Sigmoid colon (tissue), 3 donors: ENCODE data around the gene UNC5A.

Experiments used
- POLR2A ChIP-seq, 2 donors: fragments of 450-650 bp; IDR thresholded peaks; one replicate each; pipeline ENCODE4 v1.6.1; 2016; ENCODE audit warnings: antibody characterized with exemption in 2 of 2, mild to moderate bottlenecking in 2 of 2, moderate library complexity in 2 of 2
- TF ChIP-seq, protein P1 (sequence below), 4 experiments: fragments of 450-650 bp in 3 of 4; fragments of 200-600 bp in 1 of 4; IDR thresholded peaks; one replicate each; pipeline ENCODE4 v1.5.1; 2016 to 2019; ENCODE audit warnings: antibody characterized with exemption in 4 of 4, mild to moderate bottlenecking in 3 of 4, moderate library complexity in 2 of 4

- no peak for TF ChIP-seq POLR2A (IDR thresholded peaks at IDR 0.05)
- TF ChIP-seq, protein P1, sequence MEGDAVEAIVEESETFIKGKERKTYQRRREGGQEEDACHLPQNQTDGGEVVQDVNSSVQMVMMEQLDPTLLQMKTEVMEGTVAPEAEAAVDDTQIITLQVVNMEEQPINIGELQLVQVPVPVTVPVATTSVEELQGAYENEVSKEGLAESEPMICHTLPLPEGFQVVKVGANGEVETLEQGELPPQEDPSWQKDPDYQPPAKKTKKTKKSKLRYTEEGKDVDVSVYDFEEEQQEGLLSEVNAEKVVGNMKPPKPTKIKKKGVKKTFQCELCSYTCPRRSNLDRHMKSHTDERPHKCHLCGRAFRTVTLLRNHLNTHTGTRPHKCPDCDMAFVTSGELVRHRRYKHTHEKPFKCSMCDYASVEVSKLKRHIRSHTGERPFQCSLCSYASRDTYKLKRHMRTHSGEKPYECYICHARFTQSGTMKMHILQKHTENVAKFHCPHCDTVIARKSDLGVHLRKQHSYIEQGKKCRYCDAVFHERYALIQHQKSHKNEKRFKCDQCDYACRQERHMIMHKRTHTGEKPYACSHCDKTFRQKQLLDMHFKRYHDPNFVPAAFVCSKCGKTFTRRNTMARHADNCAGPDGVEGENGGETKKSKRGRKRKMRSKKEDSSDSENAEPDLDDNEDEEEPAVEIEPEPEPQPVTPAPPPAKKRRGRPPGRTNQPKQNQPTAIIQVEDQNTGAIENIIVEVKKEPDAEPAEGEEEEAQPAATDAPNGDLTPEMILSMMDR (IDR thresholded peaks at IDR 0.05): no peak
Observed at GRCh38 chr5:176881816-176882566, 71.6 kb downstream of the UNC5A start.
